ENCODE results near the gene NLRP10. TPM values are rescaled to one million over a fixed set of nuclear protein-coding genes. Genes with fewer than 3 reads are reported as not detected.

NLRP10 gene
- total and polyA plus RNA-seq, 2 of the 13 experiments (the other 11 are each of a cell fraction or from before 2014, with no cell fraction given) = not detected

DNA sequence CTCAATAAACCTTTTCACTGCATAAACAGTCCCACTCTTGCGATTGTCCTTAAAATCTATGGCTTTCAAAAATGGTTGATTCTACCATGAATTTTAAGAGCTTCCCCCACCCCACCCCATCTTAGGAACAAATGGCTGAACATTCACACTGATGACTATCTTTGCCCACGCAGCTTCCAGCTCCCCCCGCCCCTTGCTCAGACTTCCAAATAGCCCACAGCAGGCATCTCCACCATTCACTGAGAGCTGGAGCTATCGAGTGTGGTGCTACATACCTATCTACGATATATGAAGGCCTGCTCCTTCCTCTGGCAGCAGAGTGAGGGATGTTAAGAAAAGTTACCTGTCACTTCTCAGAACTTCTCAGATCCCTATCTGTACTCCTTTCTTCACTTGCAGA lies 48.6 kb upstream of the NLRP10 start:
- Histone ChIP-seq H3K4me1 (ENCODE audit: insufficient read depth, low read length) (no peaks in the 10 kb centered on the region), H3K9me3 (ENCODE audit: low read length) (no peaks in the 10 kb centered on the region), H3K4me2 (ENCODE audit: low read depth, low read length) (no peak overlapping the region), H4K20me1 (ENCODE audit: insufficient read depth, low read length) (no peaks in the 10 kb centered on the region; the same call in 1 of the 2 replicates), H3K27ac (ENCODE audit: extremely low read length, insufficient read depth, low read length) (no peak overlapping the region), H3K36me3 (replicated peaks in 1 of 2; ENCODE audit: control insufficient read depth in 1 of 2, insufficient read depth in 2 of 2, low read length in 2 of 2) (no peaks in the 10 kb centered on the region), H3K4me3 (replicated peaks in 1 of 3; ENCODE audit: insufficient read depth in 1 of 3, low read depth in 2 of 3, low read length in 3 of 3) (no peak overlapping the region), H2AFZ (ENCODE audit: low read length) (no peak overlapping the region), H3K79me2 (ENCODE audit: insufficient read depth, low read length) (no peaks in the 10 kb centered on the region), H3K9ac (ENCODE audit: insufficient read depth, low read depth, low read length) (no peak overlapping the region), H3K27me3 (ENCODE audit: control insufficient read depth in 1 of 2, insufficient read depth in 2 of 2, low read length in 2 of 2) (peaks cover 0 to 22% of the 10 kb centered on the region in 2 experiments; a peak in 4 of 5 replicates)
- ChIA-PET POLR2A (no interaction called here), CTCF (ENCODE audit: low intra/inter-chr PET ratio, low total read pairs) (no interaction called here)
- 37% methylated on average over 5 of the region's 5 CpGs for whole genome bisulfite sequencing (ENCODE audit: low lambda C conversion rate)
- DNase-seq (ENCODE audit: low spot score) = no peak
- BruUV-seq (replicated peaks) = no TSS peak
- TF ChIP-seq, protein P1, sequence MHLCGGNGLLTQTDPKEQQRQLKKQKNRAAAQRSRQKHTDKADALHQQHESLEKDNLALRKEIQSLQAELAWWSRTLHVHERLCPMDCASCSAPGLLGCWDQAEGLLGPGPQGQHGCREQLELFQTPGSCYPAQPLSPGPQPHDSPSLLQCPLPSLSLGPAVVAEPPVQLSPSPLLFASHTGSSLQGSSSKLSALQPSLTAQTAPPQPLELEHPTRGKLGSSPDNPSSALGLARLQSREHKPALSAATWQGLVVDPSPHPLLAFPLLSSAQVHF (CRISPR knock-in tag; IDR thresholded peaks at IDR 0.05) = no peak
- TF ChIP-seq ZNF83 (CRISPR knock-in tag; IDR thresholded peaks at IDR 0.05; ENCODE audit: borderline replicate concordance) (no peak), ZNF329 (CRISPR knock-in tag; IDR thresholded peaks at IDR 0.05; ENCODE audit: low read depth) (no peak), POLR2G (IDR thresholded peaks at IDR 0.05; ENCODE audit: low read depth, low read length) (no peak), POLR2AphosphoS5 (IDR thresholded peaks at IDR 0.05; ENCODE audit: low read depth, low read length) (no peak), ZNF10 (CRISPR knock-in tag; IDR thresholded peaks at IDR 0.05; ENCODE audit: borderline replicate concordance, low read depth) (no peak), NFKB2 (CRISPR knock-in tag; IDR thresholded peaks at IDR 0.05; ENCODE audit: borderline replicate concordance) (no peak), SOX5 (CRISPR knock-in tag; IDR thresholded peaks at IDR 0.05; ENCODE audit: borderline replicate concordance) (no peak), IKZF1 (IDR thresholded peaks at IDR 0.05) (no peak)
- TF ChIP-seq, protein P2, sequence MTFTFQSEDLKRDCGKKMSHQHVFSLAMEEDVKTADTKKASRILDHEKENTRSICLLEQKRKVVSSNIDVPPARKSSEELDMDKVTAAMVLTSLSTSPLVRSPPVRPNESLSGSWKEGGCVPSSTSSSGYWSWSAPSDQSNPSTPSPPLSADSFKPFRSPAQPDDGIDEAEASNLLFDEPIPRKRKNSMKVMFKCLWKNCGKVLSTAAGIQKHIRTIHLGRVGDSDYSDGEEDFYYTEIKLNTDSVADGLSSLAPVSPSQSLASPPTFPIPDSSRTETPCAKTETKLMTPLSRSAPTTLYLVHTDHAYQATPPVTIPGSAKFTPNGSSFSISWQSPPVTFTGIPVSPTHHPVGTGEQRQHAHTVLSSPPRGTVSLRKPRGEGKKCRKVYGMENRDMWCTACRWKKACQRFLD (CRISPR knock-in tag; IDR thresholded peaks at IDR 0.05; ENCODE audit: borderline replicate concordance) = no peak
- TF ChIP-seq, protein P3, sequence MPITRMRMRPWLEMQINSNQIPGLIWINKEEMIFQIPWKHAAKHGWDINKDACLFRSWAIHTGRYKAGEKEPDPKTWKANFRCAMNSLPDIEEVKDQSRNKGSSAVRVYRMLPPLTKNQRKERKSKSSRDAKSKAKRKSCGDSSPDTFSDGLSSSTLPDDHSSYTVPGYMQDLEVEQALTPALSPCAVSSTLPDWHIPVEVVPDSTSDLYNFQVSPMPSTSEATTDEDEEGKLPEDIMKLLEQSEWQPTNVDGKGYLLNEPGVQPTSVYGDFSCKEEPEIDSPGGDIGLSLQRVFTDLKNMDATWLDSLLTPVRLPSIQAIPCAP (CRISPR knock-in tag; IDR thresholded peaks at IDR 0.05; ENCODE audit: low read depth) = no peak
- TF ChIP-seq, protein P4, sequence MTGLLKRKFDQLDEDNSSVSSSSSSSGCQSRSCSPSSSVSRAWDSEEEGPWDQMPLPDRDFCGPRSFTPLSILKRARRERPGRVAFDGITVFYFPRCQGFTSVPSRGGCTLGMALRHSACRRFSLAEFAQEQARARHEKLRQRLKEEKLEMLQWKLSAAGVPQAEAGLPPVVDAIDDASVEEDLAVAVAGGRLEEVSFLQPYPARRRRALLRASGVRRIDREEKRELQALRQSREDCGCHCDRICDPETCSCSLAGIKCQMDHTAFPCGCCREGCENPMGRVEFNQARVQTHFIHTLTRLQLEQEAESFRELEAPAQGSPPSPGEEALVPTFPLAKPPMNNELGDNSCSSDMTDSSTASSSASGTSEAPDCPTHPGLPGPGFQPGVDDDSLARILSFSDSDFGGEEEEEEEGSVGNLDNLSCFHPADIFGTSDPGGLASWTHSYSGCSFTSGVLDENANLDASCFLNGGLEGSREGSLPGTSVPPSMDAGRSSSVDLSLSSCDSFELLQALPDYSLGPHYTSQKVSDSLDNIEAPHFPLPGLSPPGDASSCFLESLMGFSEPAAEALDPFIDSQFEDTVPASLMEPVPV (CRISPR knock-in tag; IDR thresholded peaks at IDR 0.05) = no peak
- ATAC-seq = no peak
- in situ Hi-C loops (cut with HindIII; ENCODE audit: extremely low pct_ligation_motif_present, low pct_unique_long_range_greater_than_20kb) = no loop called here
- intact Hi-C loops (cut with micrococcal nuclease; ENCODE audit: unreplicated experiment) = no loop called here
- no peak for FAIRE-seq
